Measurements from ENCODE around the gene DOCK9.

DOCK9 gene

GRCh38 chr13:98945863-98946605 is 31.8 kb downstream of the DOCK9 start:
- DNase-seq = no peak

- no peak for DNase-seq
These were observed 33.5 kb downstream of the DOCK9 start for GRCh38 chr13:98944336-98944735.

- DNase-seq = no peak
These were observed 34.9 kb downstream of the DOCK9 start for GRCh38 chr13:98942997-98943396.

GRCh38 chr13:98942485-98942884 is 35.4 kb downstream of the DOCK9 start:
- DNase-seq = no peak

GRCh38 chr13:98941536-98941935 is 36.3 kb downstream of the DOCK9 start:
- no peak for DNase-seq

- DNase-seq = peak; percentile 56
These were observed 36.7 kb downstream of the DOCK9 start for GRCh38 chr13:98941126-98941525.

GRCh38 chr13:98940325-98941001 is 37.4 kb downstream of the DOCK9 start:
- DNase-seq = no peak

GRCh38 chr13:98939660-98940191 is 38.1 kb downstream of the DOCK9 start:
- DNase-seq = no peak

- no peak for DNase-seq
These were observed 39.1 kb downstream of the DOCK9 start for GRCh38 chr13:98938801-98939200.

- DNase-seq = no peak
These were observed 39.9 kb downstream of the DOCK9 start for GRCh38 chr13:98937911-98938381.

- DNase-seq = no peak
These were observed 43.6 kb downstream of the DOCK9 start for GRCh38 chr13:98934243-98934642.

GRCh38 chr13:98930151-98930591 is 47.7 kb downstream of the DOCK9 start:
- no peak for DNase-seq

- no peak for DNase-seq
These were observed 49.6 kb downstream of the DOCK9 start for GRCh38 chr13:98927951-98928927.

- DNase-seq = no peak
These were observed 51.9 kb downstream of the DOCK9 start for GRCh38 chr13:98925949-98926348.

- DNase-seq = no peak
These were observed 54.0 kb downstream of the DOCK9 start for GRCh38 chr13:98923641-98924397.

- DNase-seq = no peak
These were observed 55.6 kb downstream of the DOCK9 start for GRCh38 chr13:98922306-98922705.

GRCh38 chr13:98921786-98922185 is 56.1 kb downstream of the DOCK9 start:
- DNase-seq = no peak

GRCh38 chr13:98921015-98921580 is 56.8 kb downstream of the DOCK9 start:
- no peak for DNase-seq

GRCh38 chr13:98919566-98919965 is 58.3 kb downstream of the DOCK9 start:
- DNase-seq = no peak

GRCh38 chr13:98918771-98919170 is 59.1 kb downstream of the DOCK9 start:
- DNase-seq = no peak

- DNase-seq = no peak
These were observed 60.7 kb downstream of the DOCK9 start for GRCh38 chr13:98917116-98917515.

GRCh38 chr13:98916403-98916802 is 61.5 kb downstream of the DOCK9 start:
- no peak for DNase-seq

All from suppressor macrophage treated with lipopolysaccharide for 4 hours (primary cell).